ENCODE results near the gene PEX14.

The PEX14 gene

DNA sequence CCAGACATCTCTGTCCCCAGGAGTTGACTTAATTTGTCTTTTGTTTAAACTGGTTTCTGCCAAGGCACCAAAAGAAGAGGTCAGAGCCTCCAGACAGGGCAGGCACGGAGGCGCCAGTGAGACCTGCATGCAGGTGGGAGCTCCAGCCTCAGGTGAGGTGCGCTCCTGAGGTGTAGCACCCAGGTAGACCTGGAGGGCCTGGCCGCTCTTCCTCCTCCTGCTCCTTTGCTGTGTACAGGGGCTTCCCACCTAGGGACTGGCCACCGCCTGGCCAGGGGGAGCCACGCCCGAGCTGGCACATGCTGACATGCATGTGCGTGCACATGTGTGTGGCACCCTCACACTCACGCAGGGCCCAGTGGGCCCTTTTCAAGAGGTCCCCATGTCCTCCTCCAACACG lies 158.7 kb downstream of the PEX14 start:
- Histone ChIP-seq H3K4me3 (ENCODE audit: low read length) (no peak overlapping the region), H3K27ac (ENCODE audit: low read length) (no peak overlapping the region), H4K20me1 (ENCODE audit: insufficient read depth, low read length) (no peaks in the 10 kb centered on the region), H3K4me1 (ENCODE audit: low read length) (no peaks in the 10 kb centered on the region), H3K4me2 (ENCODE audit: low read length) (no peak overlapping the region), H3K9me3 (ENCODE audit: insufficient read depth, low read length) (no peaks in the 10 kb centered on the region), H3K27me3 (ENCODE audit: low read depth, low read length) (no peaks in the 10 kb centered on the region), H3K79me2 (ENCODE audit: low read length) (no peaks in the 10 kb centered on the region), H3K9ac (ENCODE audit: low read length) (no peak overlapping the region), H3K36me3 (replicated peaks; ENCODE audit: low read depth, low read length) (no peaks in the 10 kb centered on the region), H2AFZ (ENCODE audit: low read depth, low read length) (no peak overlapping the region)
- TF ChIP-seq, protein P1, sequence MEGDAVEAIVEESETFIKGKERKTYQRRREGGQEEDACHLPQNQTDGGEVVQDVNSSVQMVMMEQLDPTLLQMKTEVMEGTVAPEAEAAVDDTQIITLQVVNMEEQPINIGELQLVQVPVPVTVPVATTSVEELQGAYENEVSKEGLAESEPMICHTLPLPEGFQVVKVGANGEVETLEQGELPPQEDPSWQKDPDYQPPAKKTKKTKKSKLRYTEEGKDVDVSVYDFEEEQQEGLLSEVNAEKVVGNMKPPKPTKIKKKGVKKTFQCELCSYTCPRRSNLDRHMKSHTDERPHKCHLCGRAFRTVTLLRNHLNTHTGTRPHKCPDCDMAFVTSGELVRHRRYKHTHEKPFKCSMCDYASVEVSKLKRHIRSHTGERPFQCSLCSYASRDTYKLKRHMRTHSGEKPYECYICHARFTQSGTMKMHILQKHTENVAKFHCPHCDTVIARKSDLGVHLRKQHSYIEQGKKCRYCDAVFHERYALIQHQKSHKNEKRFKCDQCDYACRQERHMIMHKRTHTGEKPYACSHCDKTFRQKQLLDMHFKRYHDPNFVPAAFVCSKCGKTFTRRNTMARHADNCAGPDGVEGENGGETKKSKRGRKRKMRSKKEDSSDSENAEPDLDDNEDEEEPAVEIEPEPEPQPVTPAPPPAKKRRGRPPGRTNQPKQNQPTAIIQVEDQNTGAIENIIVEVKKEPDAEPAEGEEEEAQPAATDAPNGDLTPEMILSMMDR (IDR thresholded peaks at IDR 0.05; ENCODE audit: low read depth, low read length), result no peak
- no peak for TF ChIP-seq EZH2phosphoT487 (IDR thresholded peaks at IDR 0.05; ENCODE audit: low read depth)

GRCh38 chr1:10634075-10634427 lies 159.3 kb downstream of the PEX14 start:
- Histone ChIP-seq H3K9ac (ENCODE audit: low read length) (no peak overlapping the region), H2AFZ (ENCODE audit: low read depth, low read length) (no peak overlapping the region), H3K27me3 (ENCODE audit: low read depth, low read length) (no peaks in the 10 kb centered on the region), H3K79me2 (ENCODE audit: low read length) (no peaks in the 10 kb centered on the region), H3K36me3 (replicated peaks; ENCODE audit: low read depth, low read length) (no peaks in the 10 kb centered on the region), H3K9me3 (ENCODE audit: insufficient read depth, low read length) (no peaks in the 10 kb centered on the region), H3K4me3 (ENCODE audit: low read length) (no peak overlapping the region), H3K27ac (ENCODE audit: low read length) (no peak overlapping the region), H3K4me2 (ENCODE audit: low read length) (no peak overlapping the region), H4K20me1 (ENCODE audit: insufficient read depth, low read length) (no peaks in the 10 kb centered on the region), H3K4me1 (ENCODE audit: low read length) (no peaks in the 10 kb centered on the region)
- TF ChIP-seq, protein P1 (IDR thresholded peaks at IDR 0.05; ENCODE audit: low read depth, low read length), result no peak
- no peak for TF ChIP-seq EZH2phosphoT487 (IDR thresholded peaks at IDR 0.05; ENCODE audit: low read depth)

DNA sequence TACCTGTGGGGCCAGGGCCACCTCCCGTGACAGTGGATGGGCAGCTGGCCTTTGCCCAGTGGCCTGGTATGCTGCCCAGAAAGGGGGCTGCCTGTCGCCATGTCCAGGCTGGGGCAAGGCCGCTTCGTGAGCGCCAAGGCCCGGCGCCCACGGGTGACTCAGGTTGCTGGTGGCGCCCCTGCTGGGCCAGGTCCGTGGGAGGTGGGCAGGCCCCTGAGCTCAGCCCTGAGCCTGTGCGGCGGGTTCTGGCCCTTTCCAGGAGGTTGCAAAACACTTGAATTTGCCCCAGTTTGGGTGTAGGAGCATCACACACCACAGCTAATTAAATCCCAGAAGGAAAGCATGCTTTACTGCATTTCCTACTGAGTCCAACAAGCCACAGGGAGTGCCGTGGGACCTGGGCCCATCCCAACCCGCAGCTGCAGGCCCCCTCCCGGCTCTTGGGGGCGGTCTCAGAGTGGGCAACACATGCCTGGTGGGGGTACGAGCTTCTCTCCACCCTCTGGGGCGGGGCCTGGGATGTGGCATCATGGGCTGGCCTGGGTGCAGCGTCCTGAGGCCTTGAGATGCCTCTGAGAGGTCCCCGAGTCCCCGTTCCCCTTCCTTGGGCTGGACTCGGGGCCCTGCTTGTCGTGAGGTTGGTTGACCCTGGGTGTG lies 159.8 kb downstream of the PEX14 start:
- H2AFZ ChIP-seq (ENCODE audit: low read depth, low read length), result no peak overlapping the region

DNA sequence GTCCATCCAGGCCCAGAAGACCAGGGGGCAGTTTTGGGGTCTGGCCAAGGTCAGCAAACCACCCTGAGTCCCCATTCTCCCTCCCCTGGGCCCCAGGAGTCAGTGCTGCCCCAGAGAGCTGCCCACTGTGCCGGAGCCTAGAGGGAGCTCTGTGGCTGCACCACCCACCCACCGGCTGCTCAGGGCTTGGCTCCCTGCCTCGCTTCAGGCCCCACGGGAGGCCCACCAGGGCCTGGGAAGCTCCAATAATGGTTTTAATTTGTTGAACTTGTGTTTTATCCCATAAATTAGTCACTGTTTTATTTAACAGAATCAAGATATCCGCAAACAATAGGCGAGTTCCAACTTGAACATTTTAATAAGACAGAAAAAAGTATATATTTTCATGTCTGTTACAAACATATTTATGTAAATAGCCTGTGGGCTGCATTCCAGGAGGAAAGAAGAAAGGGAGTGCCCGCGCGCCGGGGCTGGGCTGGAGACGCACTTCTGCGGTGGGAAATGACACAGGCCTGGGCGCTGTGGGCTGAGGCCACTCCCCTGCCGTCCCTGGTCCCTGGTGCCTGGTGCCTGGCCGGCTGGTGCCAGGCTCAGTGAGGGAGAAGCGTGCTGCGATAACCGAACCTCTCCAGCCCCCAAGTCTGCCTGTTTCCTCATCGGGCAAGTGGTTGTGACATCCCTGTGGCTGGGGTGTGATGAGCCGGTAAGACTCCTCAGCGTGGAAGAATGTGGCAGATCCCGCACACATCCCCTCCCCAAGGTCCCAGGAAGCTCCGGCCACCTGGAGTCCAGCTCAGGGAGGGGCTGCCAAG lies 160.5 kb downstream of the PEX14 start:
- H3K79me2 ChIP-seq (ENCODE audit: low read length), result no peaks in the 10 kb centered on the region
- no peak overlapping the region for H3K4me3 ChIP-seq (ENCODE audit: low read length)
- H2AFZ ChIP-seq (ENCODE audit: low read depth, low read length), result no peak overlapping the region
- no peaks in the 10 kb centered on the region for H3K27me3 ChIP-seq (ENCODE audit: low read depth, low read length)
- H3K27ac ChIP-seq (ENCODE audit: low read length), result no peak overlapping the region
- no peaks in the 10 kb centered on the region for H4K20me1 ChIP-seq (ENCODE audit: insufficient read depth, low read length)
- no peaks in the 10 kb centered on the region for H3K9me3 ChIP-seq (ENCODE audit: insufficient read depth, low read length)
- no peaks in the 10 kb centered on the region for H3K36me3 ChIP-seq (replicated peaks; ENCODE audit: low read depth, low read length)
- H3K9ac ChIP-seq (ENCODE audit: low read length), result no peak overlapping the region
- TF ChIP-seq, protein P1 (IDR thresholded peaks at IDR 0.05; ENCODE audit: low read depth, low read length), result no peak
- TF ChIP-seq EZH2phosphoT487 (IDR thresholded peaks at IDR 0.05; ENCODE audit: low read depth), result no peak
- no peak overlapping the region for H3K4me2 ChIP-seq (ENCODE audit: low read length)
- H3K4me1 ChIP-seq (ENCODE audit: low read length), result no peaks in the 10 kb centered on the region

More for the DNA sequence above, 159.8 kb downstream of the PEX14 start:
- Histone ChIP-seq H3K4me1 (ENCODE audit: low read length) (no peaks in the 10 kb centered on the region), H4K20me1 (ENCODE audit: insufficient read depth, low read length) (no peaks in the 10 kb centered on the region), H3K9ac (ENCODE audit: low read length) (no peak overlapping the region), H3K27me3 (ENCODE audit: low read depth, low read length) (no peaks in the 10 kb centered on the region), H3K79me2 (ENCODE audit: low read length) (no peaks in the 10 kb centered on the region), H3K36me3 (replicated peaks; ENCODE audit: low read depth, low read length) (no peaks in the 10 kb centered on the region), H3K4me2 (ENCODE audit: low read length) (no peak overlapping the region), H3K27ac (ENCODE audit: low read length) (no peak overlapping the region), H3K9me3 (ENCODE audit: insufficient read depth, low read length) (no peaks in the 10 kb centered on the region), H3K4me3 (ENCODE audit: low read length) (no peak overlapping the region)
- no peak for TF ChIP-seq EZH2phosphoT487 (IDR thresholded peaks at IDR 0.05; ENCODE audit: low read depth)
- TF ChIP-seq, protein P1 (IDR thresholded peaks at IDR 0.05; ENCODE audit: low read depth, low read length), result no peak

Measured in OCI-LY3 (cell line).